ENCODE data around the gene SLC13A2.

Gene SLC13A2

GRCh38 chr17:28540231-28540630 is 66.8 kb downstream of the SLC13A2 start:
- DNase-seq: no peak

GRCh38 chr17:28541439-28541838 is 68.0 kb downstream of the SLC13A2 start:
- DNase-seq: no peak

- no peak for DNase-seq
These were observed 71.1 kb downstream of the SLC13A2 start for GRCh38 chr17:28544402-28545140.

GRCh38 chr17:28545141-28545503 is 71.7 kb downstream of the SLC13A2 start:
- no peak for DNase-seq

GRCh38 chr17:28545787-28546415 is 72.5 kb downstream of the SLC13A2 start:
- no peak for DNase-seq

GRCh38 chr17:28547096-28547622 is 73.7 kb downstream of the SLC13A2 start:
- DNase-seq: no peak
